Bronchial epithelial cell (primary cell): Measurements from ENCODE around the gene FAM193A. TPM values are rescaled to one million over a fixed set of nuclear protein-coding genes. Genes with fewer than 3 reads are reported as not detected.
"Not testable (repeated sequence)": the region's sequence is repeated elsewhere in the genome, so short reads cannot be mapped to it uniquely, and the experiment has no call there.

Experiments used
- DNase-seq: peaks from one replicate; pipeline ENCODE4 v3.0.0-alpha.2; 2010; ENCODE audit warnings: low read depth
- FAIRE-seq: peaks from 2 replicates; lab custom pipeline; 2011; peaks lifted over from hg19 to GRCh38; lab: Jason Lieb, UNC
- H3K27me3 ChIP-seq: 2 replicates; pipeline ENCODE4 v1.5.1; 2011; ENCODE audit warnings: low read length; ENCODE audit not compliant: control insufficient read depth, insufficient read depth
- H3K36me3 ChIP-seq: 2 replicates; pipeline ENCODE4 v1.5.1; 2011; ENCODE audit warnings: low read length; ENCODE audit not compliant: control insufficient read depth, insufficient read depth
- H3K4me3 ChIP-seq: 2 replicates; pipeline ENCODE4 v1.5.1; 2011; ENCODE audit warnings: mild to moderate bottlenecking, low read depth, low read length, control low read depth
- total RNA-seq: library from RNA; depleted of rRNA; stranded (reverse); fragments of >200 nt; gene quantifications from 2 replicates; pipeline ENCODE4 v1.2.1, GENCODE V29; 2014
- TF ChIP-seq, protein P1 (sequence below): IDR thresholded peaks from 2 replicates; pipeline ENCODE4 v1.5.1; 2011; ENCODE audit warnings: mild to moderate bottlenecking, moderate library complexity, low read length, control low read depth, inconsistent platforms; ENCODE audit not compliant: insufficient read depth, severe bottlenecking

The FAM193A gene
- total RNA-seq, 1 donor from 2014 or later = 6.6 TPM

DNA sequence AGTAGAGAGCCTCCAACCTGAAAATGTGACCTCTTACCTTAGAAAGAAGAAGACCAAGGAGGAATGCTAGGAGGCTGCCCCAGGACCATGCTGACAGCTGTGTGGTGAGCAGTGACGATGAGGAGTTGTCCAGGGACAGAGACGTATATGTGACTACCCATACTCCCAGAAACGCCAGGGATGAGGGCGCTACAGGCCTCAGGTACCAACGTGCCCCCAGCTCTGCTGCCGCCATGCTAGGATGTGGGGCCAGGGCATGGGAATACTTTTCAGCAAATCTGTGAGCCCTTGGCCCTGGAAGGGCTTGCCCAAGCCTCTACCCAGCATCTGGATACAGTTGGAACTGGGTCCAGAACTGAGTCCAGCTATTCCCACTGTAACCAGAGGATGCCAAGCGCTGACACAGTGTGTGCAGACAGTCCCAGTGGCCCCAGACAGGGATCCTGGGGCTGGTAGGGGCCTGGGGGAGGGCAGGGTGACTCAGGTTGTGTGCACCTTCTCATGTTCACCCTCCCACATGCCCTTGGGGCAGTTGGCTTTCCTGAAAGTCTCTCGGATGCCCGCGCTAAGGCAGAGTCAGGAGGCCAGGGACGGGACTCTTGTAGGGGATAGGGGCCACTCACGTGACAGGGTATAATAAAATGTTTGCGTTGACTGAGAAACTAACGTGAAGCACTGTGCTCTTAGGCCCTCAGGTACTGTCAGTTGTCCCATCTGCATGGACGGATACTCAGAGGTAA lies 23.9 kb upstream of the FAM193A start:
- no peak for DNase-seq
- TF ChIP-seq, protein P1, sequence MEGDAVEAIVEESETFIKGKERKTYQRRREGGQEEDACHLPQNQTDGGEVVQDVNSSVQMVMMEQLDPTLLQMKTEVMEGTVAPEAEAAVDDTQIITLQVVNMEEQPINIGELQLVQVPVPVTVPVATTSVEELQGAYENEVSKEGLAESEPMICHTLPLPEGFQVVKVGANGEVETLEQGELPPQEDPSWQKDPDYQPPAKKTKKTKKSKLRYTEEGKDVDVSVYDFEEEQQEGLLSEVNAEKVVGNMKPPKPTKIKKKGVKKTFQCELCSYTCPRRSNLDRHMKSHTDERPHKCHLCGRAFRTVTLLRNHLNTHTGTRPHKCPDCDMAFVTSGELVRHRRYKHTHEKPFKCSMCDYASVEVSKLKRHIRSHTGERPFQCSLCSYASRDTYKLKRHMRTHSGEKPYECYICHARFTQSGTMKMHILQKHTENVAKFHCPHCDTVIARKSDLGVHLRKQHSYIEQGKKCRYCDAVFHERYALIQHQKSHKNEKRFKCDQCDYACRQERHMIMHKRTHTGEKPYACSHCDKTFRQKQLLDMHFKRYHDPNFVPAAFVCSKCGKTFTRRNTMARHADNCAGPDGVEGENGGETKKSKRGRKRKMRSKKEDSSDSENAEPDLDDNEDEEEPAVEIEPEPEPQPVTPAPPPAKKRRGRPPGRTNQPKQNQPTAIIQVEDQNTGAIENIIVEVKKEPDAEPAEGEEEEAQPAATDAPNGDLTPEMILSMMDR = no peak

DNA sequence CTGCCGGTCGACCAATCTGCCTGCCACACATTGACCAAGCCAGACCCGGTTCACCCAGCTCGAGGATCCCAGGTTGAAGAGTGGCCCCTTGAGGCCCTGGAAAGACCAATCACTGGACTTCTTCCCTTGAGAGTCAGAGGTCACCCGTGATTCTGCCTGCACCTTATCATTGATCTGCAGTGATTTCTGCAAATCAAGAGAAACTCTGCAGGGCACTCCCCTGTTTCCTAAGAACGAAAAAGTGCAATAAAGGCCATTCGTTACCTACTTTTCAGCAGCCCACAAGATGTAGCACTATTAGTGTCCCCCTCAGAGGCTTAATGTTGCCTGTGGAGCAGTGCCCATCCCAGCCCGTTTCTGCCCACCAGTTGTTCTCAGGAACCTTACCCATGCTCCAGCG lies 22.3 kb upstream of the FAM193A start:
- DNase-seq, H3K4me3 ChIP-seq, H3K27me3 ChIP-seq: not testable (repeated sequence)
- peaks cover 35% of the 10 kb centered on the region for H3K36me3 ChIP-seq
- peak; percentile 40 for FAIRE-seq

More for the DNA sequence above, 23.9 kb upstream of the FAM193A start:
- Histone ChIP-seq H3K27me3 (no peaks in the 10 kb centered on the region), H3K4me3 (no peak overlapping the region), H3K36me3 (peaks cover 36% of the 10 kb centered on the region)
- no peak for FAIRE-seq

DNA sequence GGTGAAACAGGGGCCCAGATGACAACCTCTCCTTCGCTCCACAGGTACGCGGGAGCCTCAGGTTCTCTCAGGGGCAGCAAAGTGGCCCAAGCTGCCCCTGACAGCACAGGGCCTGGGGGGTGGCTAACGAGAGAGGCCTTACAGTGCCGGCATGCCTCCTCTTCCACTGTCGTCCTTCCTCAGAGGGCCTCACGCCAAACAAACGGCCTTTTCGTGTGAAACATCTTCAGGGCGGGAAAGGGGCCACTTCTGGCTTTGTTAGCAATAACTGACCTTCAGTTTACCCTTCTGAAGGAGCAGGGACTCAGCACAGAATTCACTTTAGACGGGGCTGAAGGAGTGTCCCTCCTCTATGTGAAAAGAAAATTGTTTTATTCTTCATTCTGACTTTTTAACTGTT lies 21.5 kb upstream of the FAM193A start:
- not testable (repeated sequence) for H3K4me3 ChIP-seq, DNase-seq, H3K27me3 ChIP-seq, FAIRE-seq
- peaks cover 31% of the 10 kb centered on the region for H3K36me3 ChIP-seq

DNA sequence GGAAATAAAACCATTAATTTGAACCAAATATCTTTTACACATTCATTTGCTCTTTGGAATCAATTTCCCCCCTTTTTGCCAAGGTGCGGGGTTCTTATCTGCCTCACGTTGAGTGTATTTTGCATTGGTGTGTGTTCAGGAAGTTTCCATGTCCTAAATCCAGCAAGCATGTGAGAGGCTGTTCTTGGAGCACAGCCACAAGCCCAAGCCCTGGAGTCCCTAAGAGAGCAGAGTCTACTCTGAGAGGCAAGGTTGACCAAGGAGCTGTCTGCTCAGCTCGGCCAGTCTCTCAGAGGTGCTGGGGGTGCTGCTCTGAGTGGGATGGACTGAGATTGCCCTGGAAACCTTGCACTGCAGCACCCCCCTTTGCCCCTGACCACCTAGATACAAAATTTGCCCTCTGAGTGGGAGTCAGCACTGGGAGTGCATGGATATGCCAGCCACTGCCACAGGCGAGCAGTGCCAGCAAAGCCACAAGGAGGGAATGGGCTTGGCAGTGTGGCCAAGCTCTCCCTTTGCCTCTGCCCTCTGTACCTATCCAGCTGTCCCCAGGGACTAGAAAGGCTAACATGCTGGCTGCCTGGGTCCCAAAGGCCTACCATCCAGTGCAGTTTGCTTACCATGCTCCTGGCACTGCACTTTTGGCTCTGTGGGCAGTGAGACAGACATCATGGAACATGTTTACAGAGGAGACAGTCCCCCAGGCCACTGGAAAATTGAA lies 20.5 kb upstream of the FAM193A start:
- TF ChIP-seq, protein P1 = no peak
- no peak for DNase-seq
- Histone ChIP-seq H3K27me3 (no peaks in the 10 kb centered on the region), H3K36me3 (peaks cover 25% of the 10 kb centered on the region), H3K4me3 (no peak overlapping the region)
- no peak for FAIRE-seq

DNA sequence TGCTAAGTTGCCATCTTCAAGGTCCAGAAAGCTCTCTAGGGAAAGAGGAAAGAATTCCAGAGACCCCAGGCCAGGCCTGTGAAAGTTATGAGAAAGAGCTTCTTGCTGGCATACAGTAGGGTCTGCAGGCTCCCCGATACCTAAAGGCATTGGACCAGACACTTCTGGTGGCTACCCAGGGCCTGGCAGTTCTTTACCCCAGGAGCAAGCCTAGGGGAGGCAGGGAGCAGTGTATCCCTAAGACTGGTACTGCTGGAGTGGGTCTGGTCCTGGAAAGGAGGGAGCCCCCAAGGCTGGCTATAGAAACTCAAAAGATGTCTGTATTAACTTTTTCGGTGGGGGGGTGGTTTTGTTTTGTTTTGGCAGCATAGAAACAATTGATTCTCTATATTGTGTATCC lies 19.8 kb upstream of the FAM193A start:
- FAIRE-seq (no peak), DNase-seq (no peak)
- Histone ChIP-seq H3K4me3 (no peak overlapping the region), H3K27me3 (no peaks in the 10 kb centered on the region), H3K36me3 (peaks cover 23% of the 10 kb centered on the region)
- TF ChIP-seq, protein P1 = no peak

DNA sequence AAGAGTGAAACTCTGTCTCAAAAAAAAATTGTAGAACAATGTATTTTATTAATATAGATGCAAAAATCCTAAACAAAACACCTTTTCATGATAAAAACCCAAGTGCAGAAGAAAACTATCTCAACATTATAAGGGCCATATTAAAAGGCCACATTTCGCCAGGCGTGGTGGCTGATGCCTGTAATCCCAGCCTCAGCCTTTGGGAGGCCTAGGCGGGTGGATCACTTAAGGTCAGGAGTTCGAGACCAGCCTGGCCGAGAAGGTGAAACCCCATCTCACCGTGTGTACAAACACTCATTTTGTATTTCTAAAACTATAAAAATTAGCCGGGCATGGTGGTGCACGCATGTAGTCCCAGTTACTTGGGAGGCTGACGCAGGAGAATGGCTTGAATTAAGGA lies 9.9 kb upstream of the FAM193A start:
- Histone ChIP-seq H3K27me3 (no peaks in the 10 kb centered on the region), H3K36me3 (no peaks in the 10 kb centered on the region), H3K4me3 (no peak overlapping the region)
- TF ChIP-seq, protein P1 = no peak
- DNase-seq = no peak
- FAIRE-seq = no peak
